ENCODE measurements around the gene GATD1.
A peak's percentile ranks its signal among the peaks of the same experiment; 100 is the strongest.

GATD1 gene, protein sequence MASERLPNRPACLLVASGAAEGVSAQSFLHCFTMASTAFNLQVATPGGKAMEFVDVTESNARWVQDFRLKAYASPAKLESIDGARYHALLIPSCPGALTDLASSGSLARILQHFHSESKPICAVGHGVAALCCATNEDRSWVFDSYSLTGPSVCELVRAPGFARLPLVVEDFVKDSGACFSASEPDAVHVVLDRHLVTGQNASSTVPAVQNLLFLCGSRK

DNA sequence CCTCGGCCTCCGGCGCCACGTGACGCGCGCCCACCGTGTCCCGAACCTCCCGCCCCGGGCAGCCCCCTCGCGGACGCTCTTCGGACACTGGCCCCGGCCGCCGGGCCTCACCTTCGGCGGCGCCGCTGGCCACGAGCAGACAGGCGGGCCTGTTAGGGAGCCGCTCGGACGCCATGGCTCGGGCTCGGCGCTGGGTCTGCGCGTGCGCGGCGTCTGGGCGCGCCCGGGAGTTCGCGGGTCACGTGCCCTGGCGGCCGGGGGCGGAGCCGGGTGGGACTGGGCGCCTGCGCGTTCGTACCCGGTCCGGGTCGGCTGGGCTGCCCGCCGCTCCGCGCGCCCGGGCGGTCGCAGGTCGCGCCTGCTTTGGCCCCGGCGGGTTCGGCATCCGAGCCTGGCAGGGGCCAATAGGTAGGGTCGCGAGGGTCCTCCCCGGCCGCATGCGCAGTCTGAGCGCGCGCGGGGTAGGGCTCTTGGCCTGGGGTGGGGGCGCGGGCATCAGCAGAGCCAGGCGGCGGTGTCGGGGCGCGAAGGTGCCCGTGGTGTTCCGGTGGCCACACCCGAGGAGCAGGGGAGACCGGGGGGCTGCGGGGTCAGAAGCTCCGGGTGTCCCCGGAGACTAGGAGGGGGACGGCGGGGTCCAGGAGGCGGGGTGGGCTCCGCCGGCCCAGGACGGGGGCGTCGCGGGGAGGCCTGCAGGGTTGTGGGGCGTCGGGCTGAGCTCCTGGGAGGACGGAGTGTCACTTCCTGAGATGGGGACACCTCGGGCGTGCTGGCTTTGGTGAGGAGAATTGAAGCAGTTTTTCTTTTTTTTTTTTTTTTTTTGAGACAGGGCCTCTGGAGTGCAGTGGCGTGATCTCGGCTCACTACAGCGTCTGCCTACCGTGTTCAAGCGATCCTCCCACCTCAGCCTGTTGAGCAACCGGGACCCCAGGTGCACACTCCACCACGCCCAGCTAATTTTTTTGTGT is at the start of gene GATD1:
Gene GATD1 (minus strand): TSS at position 200 of the 968 bp plus-strand sequence. CDS start 25 bp downstream, at position 175.
- H3K27ac ChIP-seq = peak within 1 kb of the TSS; percentile 70; the same call in 1 of the 2 replicates
- TF ChIP-seq POLR2AphosphoS5 (IDR thresholded peaks at IDR 0.05; ENCODE audit: borderline replicate concordance, low read depth, low read length) (peak; percentile 84), EZH2 (IDR thresholded peaks at IDR 0.05) (no peak), FOXP2 (optimal IDR thresholded peaks at IDR 0.05; ENCODE audit: control extremely low read depth, extremely low read length, insufficient read depth) (peak; percentile 11)
- peak within 1 kb of the TSS; percentile 94 for H3K4me3 ChIP-seq
- DNase-seq (ENCODE audit: low read depth, low spot score) = no peak
- peaks cover 18% of the 10 kb centered on the region; the same call in 1 of the 2 replicates for H3K36me3 ChIP-seq (ENCODE audit: insufficient read depth, low read length)
- H3K9me3 ChIP-seq (ENCODE audit: low read depth, low read length) = no peaks in the 10 kb centered on the region
- H3K9ac ChIP-seq (ENCODE audit: insufficient read length) = peak within 1 kb of the TSS; percentile 93

GRCh38 chr11:826836-827145 is 49.5 kb upstream of the GATD1 start:
- no peaks in the 10 kb centered on the region for H3K9me3 ChIP-seq (ENCODE audit: low read depth, low read length)
- no peak for DNase-seq (ENCODE audit: low read depth, low spot score)
- no peak overlapping the region for H3K27ac ChIP-seq
- H3K9ac ChIP-seq (ENCODE audit: insufficient read length) = peak overlapping the region; percentile 32
- no peak for TF ChIP-seq EZH2 (IDR thresholded peaks at IDR 0.05)
- TF ChIP-seq FOXP2 (optimal IDR thresholded peaks at IDR 0.05; ENCODE audit: control extremely low read depth, extremely low read length, insufficient read depth) = no peak
- TF ChIP-seq POLR2AphosphoS5 (IDR thresholded peaks at IDR 0.05; ENCODE audit: borderline replicate concordance, low read depth, low read length) = no peak
- H3K36me3 ChIP-seq (ENCODE audit: insufficient read depth, low read length) = no peaks in the 10 kb centered on the region; the same call in 1 of the 2 replicates
- H3K4me3 ChIP-seq = peak overlapping the region; percentile 70

DNA sequence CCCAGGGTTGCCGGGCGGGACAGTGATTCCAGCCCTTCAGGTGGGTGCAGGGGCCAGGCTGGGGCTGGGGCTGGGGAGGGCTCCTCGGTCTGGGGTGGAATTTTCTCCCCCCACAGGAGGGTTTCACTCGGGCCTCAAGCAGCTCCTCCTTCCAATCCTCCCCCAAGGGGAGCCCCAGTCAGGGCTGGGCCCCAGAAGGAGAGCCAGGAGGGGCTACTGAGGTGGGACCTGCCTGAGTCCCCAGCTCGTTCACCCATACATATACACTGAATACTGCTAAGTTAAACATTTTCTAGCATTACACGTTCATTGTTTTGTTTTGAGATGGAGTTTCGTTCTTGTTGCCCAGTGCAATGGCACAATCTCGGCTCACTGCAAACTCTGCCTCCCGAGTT is 48.9 kb upstream of the GATD1 start:
- no peak overlapping the region for H3K9ac ChIP-seq (ENCODE audit: insufficient read length)
- no peak for DNase-seq (ENCODE audit: low read depth, low spot score)
- H3K36me3 ChIP-seq (ENCODE audit: insufficient read depth, low read length) = no peaks in the 10 kb centered on the region; the same call in 1 of the 2 replicates
- TF ChIP-seq EZH2 (IDR thresholded peaks at IDR 0.05) (no peak), FOXP2 (optimal IDR thresholded peaks at IDR 0.05; ENCODE audit: control extremely low read depth, extremely low read length, insufficient read depth) (no peak), POLR2AphosphoS5 (IDR thresholded peaks at IDR 0.05; ENCODE audit: borderline replicate concordance, low read depth, low read length) (no peak)
- no peak overlapping the region for H3K4me3 ChIP-seq
- H3K27ac ChIP-seq = no peak overlapping the region
- H3K9me3 ChIP-seq (ENCODE audit: low read depth, low read length) = no peaks in the 10 kb centered on the region

DNA sequence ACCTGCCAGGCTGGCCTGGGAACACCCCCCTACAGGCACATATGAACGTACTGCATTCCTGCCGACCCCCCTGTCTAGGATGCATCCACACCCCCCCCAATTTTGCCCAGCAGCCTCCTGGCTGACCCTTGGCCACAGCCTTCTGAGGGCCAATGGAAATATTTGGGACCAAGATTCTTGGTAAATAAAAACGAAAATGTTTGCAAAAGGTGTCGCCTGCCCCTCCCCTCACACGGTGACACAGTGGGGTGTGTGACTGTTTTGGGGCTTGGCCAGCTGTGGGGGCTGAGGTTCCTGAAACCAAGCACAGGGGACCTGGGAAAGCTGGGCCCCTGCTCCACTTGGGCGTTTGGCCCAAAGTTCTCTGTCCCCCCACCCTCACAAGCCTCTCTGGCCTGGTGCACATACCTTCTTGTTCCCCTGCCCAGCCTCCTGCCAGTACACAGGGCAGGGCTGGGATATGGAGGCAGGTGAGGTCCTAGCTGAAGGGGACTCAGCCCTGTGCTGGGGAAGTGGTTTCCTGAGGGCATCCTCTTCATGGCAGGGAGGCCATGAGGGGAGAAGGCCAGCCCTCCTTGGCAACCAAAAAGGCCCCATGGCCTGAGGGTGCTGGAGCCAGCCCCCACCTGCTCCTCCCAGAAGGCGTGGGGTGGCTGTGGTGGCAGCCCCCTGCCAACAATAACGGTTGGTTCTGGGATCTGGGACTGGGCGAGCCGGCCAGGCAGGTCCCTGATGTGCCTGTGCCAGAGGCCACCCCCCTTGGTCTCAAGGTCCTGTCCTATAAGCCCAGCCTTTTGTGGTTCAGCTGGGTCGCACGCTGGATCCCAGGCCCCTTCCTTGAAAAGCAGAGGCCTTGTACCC is 48.3 kb upstream of the GATD1 start:
- TF ChIP-seq EZH2 (IDR thresholded peaks at IDR 0.05) (no peak), POLR2AphosphoS5 (IDR thresholded peaks at IDR 0.05; ENCODE audit: borderline replicate concordance, low read depth, low read length) (no peak), FOXP2 (optimal IDR thresholded peaks at IDR 0.05; ENCODE audit: control extremely low read depth, extremely low read length, insufficient read depth) (no peak)
- no peak for DNase-seq (ENCODE audit: low read depth, low spot score)
- no peaks in the 10 kb centered on the region; the same call in 1 of the 2 replicates for H3K36me3 ChIP-seq (ENCODE audit: insufficient read depth, low read length)
- no peaks in the 10 kb centered on the region for H3K9me3 ChIP-seq (ENCODE audit: low read depth, low read length)
- H3K4me3 ChIP-seq = no peak overlapping the region
- H3K9ac ChIP-seq (ENCODE audit: insufficient read length) = no peak overlapping the region
- H3K27ac ChIP-seq = no peak overlapping the region

GRCh38 chr11:824942-825341 is 47.7 kb upstream of the GATD1 start:
- Histone ChIP-seq H3K36me3 (ENCODE audit: insufficient read depth, low read length) (no peaks in the 10 kb centered on the region; the same call in 1 of the 2 replicates), H3K9me3 (ENCODE audit: low read depth, low read length) (no peaks in the 10 kb centered on the region), H3K9ac (ENCODE audit: insufficient read length) (no peak overlapping the region), H3K4me3 (no peak overlapping the region), H3K27ac (no peak overlapping the region)
- DNase-seq (ENCODE audit: low read depth, low spot score) = no peak
- TF ChIP-seq EZH2 (IDR thresholded peaks at IDR 0.05) (no peak), FOXP2 (optimal IDR thresholded peaks at IDR 0.05; ENCODE audit: control extremely low read depth, extremely low read length, insufficient read depth) (no peak), POLR2AphosphoS5 (IDR thresholded peaks at IDR 0.05; ENCODE audit: borderline replicate concordance, low read depth, low read length) (no peak)

- H3K36me3 ChIP-seq (ENCODE audit: insufficient read depth, low read length) = no peaks in the 10 kb centered on the region; the same call in 1 of the 2 replicates
- TF ChIP-seq EZH2 (IDR thresholded peaks at IDR 0.05) (no peak), POLR2AphosphoS5 (IDR thresholded peaks at IDR 0.05; ENCODE audit: borderline replicate concordance, low read depth, low read length) (no peak), FOXP2 (optimal IDR thresholded peaks at IDR 0.05; ENCODE audit: control extremely low read depth, extremely low read length, insufficient read depth) (no peak)
- no peak overlapping the region for H3K4me3 ChIP-seq
- no peaks in the 10 kb centered on the region for H3K9me3 ChIP-seq (ENCODE audit: low read depth, low read length)
- no peak for DNase-seq (ENCODE audit: low read depth, low spot score)
- no peak overlapping the region for H3K9ac ChIP-seq (ENCODE audit: insufficient read length)
- H3K27ac ChIP-seq = no peak overlapping the region
These were observed 47.1 kb upstream of the GATD1 start for GRCh38 chr11:824292-824880.

DNA sequence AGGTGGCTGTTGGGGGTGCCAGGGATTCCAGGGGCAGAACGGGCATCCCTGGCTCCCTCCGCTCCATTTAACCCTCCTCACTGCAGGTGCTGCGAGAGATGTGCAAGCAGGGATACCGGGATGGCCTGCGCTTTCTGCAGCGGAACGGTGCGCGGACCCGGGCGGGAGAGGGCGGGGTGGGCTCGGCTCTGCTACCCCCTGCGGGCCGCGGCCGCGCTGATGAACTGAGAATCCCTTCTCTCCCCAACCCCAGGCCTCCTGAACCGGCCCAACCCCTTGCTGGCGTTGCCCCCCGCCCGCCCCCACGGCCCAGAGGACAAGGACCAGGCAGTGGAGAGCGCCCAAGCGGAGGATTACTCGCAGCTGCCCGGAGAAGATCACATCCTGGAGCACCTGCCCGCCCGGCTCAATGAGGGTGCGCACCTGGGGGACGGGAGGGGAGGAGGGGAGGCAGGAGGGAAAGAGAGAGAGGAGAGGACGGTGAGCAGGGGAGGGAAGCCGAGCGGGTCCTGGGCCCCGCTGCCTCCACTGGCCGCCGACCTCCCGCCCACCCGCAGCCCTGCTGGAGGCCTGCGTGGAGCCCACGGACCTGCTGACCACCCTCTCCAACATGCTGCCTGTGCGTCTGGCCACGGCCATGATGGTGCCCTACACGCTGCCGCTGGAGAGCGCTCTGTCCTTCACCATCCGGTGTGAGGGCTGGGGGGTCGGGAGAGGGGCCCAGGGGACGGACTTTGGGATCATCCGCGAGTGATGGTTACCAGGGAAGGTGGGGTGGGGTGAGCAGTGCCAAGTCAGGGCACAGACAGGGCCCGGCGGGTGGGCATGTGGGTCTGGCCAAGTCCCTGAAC is 46.4 kb upstream of the GATD1 start:
- Histone ChIP-seq H3K36me3 (ENCODE audit: insufficient read depth, low read length) (no peaks in the 10 kb centered on the region; the same call in 1 of the 2 replicates), H3K9me3 (ENCODE audit: low read depth, low read length) (no peaks in the 10 kb centered on the region), H3K27ac (no peak overlapping the region), H3K4me3 (no peak overlapping the region), H3K9ac (ENCODE audit: insufficient read length) (no peak overlapping the region)
- DNase-seq (ENCODE audit: low read depth, low spot score) = no peak
- TF ChIP-seq POLR2AphosphoS5 (IDR thresholded peaks at IDR 0.05; ENCODE audit: borderline replicate concordance, low read depth, low read length) (no peak), EZH2 (IDR thresholded peaks at IDR 0.05) (no peak), FOXP2 (optimal IDR thresholded peaks at IDR 0.05; ENCODE audit: control extremely low read depth, extremely low read length, insufficient read depth) (no peak)
